AG09309 (cell line): Measurements from ENCODE around the gene SLC35E2B.

ENCODE experiments used
- DNase-seq: peaks from one replicate; pipeline ENCODE4 v3.0.0-alpha.2; 2010; ENCODE audit warnings: low read depth
- H3K4me3 ChIP-seq: 2 replicates; pipeline ENCODE4 v1.5.1; 2011; ENCODE audit warnings: mild to moderate bottlenecking, low read depth, low read length, moderate library complexity; ENCODE audit not compliant: control insufficient read depth
- TF ChIP-seq, protein P1 (sequence below): IDR thresholded peaks from 2 replicates; pipeline ENCODE4 v1.5.1; 2011; ENCODE audit warnings: mild to moderate bottlenecking, low read depth, low read length, inconsistent platforms; ENCODE audit not compliant: insufficient read depth, control insufficient read depth; ENCODE audit errors: missing control alignments

Gene SLC35E2B

DNA sequence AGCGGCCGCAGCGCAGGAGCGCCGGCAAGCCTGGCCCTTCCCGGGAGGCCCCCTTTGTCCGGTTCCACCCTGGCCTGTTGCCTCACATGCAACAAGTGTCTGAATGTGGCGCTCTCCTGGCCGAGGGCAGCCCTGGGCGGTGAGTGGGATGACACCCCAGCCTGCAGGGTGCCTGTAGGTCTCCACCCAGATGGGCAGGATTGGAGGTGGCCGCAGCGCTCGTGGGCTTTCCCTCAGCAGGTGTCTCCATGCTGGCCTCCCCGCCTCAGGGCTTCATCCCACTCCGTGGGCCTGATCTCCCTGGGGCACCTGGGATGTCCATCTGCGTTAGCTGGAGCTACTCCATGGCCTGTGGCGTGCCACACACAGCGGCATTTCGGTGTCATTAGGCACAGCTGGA, 75.8 kb downstream of the SLC35E2B start:
- H3K4me3 ChIP-seq: peak overlapping the region; percentile 96
- TF ChIP-seq, protein P1, sequence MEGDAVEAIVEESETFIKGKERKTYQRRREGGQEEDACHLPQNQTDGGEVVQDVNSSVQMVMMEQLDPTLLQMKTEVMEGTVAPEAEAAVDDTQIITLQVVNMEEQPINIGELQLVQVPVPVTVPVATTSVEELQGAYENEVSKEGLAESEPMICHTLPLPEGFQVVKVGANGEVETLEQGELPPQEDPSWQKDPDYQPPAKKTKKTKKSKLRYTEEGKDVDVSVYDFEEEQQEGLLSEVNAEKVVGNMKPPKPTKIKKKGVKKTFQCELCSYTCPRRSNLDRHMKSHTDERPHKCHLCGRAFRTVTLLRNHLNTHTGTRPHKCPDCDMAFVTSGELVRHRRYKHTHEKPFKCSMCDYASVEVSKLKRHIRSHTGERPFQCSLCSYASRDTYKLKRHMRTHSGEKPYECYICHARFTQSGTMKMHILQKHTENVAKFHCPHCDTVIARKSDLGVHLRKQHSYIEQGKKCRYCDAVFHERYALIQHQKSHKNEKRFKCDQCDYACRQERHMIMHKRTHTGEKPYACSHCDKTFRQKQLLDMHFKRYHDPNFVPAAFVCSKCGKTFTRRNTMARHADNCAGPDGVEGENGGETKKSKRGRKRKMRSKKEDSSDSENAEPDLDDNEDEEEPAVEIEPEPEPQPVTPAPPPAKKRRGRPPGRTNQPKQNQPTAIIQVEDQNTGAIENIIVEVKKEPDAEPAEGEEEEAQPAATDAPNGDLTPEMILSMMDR: no peak
- DNase-seq: no peak

DNA sequence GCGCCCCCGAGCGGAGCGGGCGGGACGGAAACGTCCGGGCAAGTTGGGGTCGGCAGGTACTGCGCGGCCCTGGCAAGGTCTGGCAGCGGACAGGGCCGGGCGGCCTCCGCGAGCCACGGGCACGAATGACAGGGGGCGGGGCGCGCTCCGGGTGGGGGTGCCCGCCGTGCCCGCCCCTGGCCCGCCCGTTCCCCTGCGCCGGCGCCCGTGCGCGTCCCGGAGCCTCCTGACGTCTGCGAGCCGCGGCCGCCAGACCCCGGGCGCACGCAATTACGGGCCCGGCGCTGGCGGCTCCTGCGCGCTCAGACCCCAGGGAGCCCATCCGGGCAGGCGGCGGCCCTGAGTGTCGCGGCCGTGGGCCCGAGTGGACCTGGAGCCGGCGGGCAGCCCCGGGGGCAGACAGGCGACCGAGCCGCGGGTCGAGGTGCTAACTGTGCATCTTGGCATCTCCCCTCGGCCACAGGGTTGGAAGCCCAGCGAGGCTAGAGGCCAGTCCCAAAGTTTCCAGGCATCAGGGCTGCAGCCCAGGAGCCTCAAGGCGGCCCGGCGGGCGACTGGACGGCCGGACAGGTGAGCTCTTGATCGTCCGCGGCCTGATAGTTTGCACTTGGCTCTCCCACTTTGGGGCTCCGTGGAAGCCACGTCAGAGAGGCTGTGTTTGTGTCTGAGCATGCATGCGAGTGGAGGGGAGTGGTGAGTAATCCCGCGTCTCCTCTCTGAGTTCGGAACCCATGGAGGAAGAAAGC, 76.4 kb downstream of the SLC35E2B start:
- peak overlapping the region; percentile 96 for H3K4me3 ChIP-seq
- DNase-seq: no peak
- TF ChIP-seq, protein P1: no peak

DNA sequence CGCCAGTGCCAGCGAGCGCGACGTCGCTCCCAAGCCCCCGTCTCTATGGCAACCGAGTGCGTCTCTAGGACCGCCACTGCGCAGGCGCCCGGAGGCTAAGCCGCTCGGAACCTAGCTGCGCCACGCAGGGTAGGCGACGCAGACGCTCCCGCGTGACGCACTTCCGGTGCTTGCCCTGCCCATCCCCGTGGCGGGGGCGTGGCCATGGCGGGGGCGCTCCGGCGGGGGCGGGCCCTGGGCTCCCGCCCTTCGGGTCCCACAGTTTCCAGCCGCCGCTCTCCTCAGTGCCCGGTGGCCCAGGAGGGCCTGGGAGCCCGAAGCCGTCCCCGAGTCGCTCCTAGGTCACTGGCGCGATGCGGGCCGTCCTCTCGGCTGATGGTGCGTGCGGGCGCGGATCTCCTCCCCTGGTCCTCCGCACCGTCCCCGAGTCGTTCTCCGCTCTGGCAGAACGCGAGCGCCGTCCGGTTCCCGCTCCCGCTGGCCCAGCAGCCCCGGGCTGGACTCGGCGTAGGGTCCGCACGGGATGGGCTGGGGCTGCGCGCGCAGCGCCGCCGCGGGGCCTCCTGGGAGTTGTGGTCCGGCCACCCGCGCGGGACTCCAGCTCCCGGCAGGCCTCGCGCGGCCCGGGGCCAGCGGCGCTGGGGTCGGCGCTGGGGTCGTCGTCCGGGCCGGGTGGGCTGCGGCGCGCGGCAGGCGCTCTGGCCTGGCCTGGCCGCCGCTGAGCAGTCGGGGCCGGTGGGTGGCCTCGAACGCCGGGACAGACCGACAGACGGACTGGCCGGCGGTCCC, 77.1 kb downstream of the SLC35E2B start, which contains the start of gene MIB2:
Gene MIB2 (plus strand): TSS at position 245 of the 789 bp plus-strand sequence. CDS start 7,953 bp downstream, outside the sequence.
- TF ChIP-seq, protein P1: no peak
- H3K4me3 ChIP-seq: peak within 1 kb of the TSS; percentile 96
- peak; percentile 68 for DNase-seq

DNA sequence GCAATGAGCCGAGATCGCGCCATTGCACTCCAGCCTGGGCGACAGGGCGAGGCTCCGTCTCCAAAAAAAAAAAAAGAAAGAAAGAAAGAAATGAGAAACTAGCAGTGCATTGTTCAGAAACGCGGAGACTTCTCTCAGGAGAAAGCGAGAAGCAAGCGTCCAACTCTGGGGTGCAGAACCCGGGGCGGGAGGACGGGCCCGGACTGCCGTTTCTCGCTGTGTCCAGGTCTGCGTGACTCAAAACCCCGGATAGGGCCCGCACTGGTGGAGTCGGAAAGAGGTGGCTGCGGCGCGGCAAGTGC, 77.7 kb downstream of the SLC35E2B start:
- DNase-seq: no peak
- TF ChIP-seq, protein P1: no peak
- peak overlapping the region; percentile 86 for H3K4me3 ChIP-seq

DNA sequence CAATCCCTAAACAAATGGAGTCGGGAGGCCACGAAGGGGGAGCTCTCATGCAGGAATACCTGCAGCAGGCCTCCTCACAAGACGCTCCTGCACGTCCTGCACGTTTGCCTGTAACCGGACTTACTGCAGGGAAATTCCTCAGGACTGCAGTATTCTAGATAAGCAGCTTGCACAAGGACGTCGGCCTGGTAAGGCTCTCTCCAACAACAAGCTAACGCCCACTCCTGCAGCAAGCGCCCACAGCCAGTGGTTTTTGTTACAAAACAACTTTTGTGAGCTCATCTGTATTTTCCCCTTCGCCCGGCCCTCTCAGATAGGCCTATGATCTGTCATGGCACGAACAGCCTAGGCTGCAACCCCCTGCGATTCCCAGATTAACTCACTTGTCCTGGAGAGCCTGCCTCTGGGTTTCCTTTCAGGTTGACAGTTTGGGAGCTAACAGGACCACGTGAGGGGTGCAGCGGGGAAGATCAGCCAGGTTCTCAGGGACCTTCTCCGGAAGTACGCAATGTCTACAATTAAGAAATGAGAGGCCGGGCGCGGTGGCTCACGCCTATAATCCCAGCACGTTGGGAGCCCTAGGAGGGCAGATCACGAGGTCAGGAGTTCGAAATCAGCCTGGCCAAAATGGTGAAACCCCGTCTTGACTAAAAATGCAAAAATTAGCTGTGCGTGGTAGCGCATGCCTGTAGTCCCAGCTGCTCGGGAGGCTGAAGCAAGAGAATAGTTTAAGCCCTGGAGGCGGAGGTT, 78.2 kb downstream of the SLC35E2B start:
- peak; percentile 78 for DNase-seq
- peak overlapping the region; percentile 86 for H3K4me3 ChIP-seq
- TF ChIP-seq, protein P1: no peak

DNA sequence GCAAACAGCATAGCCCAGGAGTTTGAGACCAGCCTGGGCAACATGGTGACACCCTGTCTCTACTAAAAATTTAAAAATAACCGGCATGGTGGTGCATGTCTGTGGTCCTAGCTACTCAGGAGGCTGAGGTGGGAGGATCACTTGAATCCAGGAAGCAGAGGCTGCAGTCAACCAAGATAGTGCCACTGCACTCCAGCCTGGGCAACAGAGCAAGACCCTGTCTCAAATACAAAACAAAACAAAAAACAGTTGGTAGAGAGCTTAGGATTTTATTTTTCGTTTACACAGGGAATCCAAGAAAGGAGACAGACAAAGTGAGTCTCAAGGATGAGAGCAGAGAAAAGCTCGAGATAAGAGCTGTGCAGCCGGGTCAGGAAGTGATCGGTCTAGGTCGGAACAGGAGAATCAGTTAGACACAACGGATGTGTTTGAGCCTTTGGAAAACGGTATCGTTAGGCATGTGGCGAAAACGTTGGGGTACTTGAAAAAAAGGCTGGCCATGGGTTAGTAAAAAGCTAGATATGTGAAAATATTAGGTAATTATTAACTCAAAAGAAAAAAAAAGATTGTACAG, 79.0 kb downstream of the SLC35E2B start:
- peak overlapping the region; percentile 86; the same call in 1 of the 2 replicates for H3K4me3 ChIP-seq
- no peak for DNase-seq
- TF ChIP-seq, protein P1: no peak
